Measurements from ENCODE around the gene MSRB1. TPM values are rescaled to one million over a fixed set of nuclear protein-coding genes. Genes with fewer than 3 reads are reported as not detected.

The MSRB1 gene
- total and polyA plus RNA-seq, 2 of the 13 experiments (the other 11 are each of a cell fraction or from before 2014, with no cell fraction given) = 32.1 to 75.4 TPM

GRCh38 chr16:1929578-1930337 lies 13.2 kb downstream of the MSRB1 start (continued):
- TF ChIP-seq PRDM4 (CRISPR knock-in tag; IDR thresholded peaks at IDR 0.05; ENCODE audit: borderline replicate concordance) (no peak), ZNF878 (CRISPR knock-in tag; IDR thresholded peaks at IDR 0.05) (no peak), ZNF629 (CRISPR knock-in tag; conservative IDR thresholded peaks at IDR 0.05) (no peak), ZBTB40 (IDR thresholded peaks at IDR 0.05) (no peak), ZBTB40 (CRISPR knock-in tag; IDR thresholded peaks at IDR 0.05) (0 out of 2 replicates have a peak, but pooled peaks have one; percentile 6), ZNF605 (CRISPR knock-in tag; IDR thresholded peaks at IDR 0.05) (no peak), ARHGAP35 (CRISPR knock-in tag; IDR thresholded peaks at IDR 0.05; ENCODE audit: borderline replicate concordance) (peak; percentile 85), ZNF619 (CRISPR knock-in tag; IDR thresholded peaks at IDR 0.05) (no peak), TP53 (CRISPR knock-in tag; conservative IDR thresholded peaks at IDR 0.05) (no peak), ZNF574 (CRISPR knock-in tag; IDR thresholded peaks at IDR 0.05) (peak; percentile 83), ZNF543 (CRISPR knock-in tag; IDR thresholded peaks at IDR 0.05) (peak; percentile 85; the same call in 1 of the 2 replicates), FOXC1 (CRISPR knock-in tag; IDR thresholded peaks at IDR 0.05; ENCODE audit: borderline replicate concordance) (peak; percentile 72; the same call in 1 of the 2 replicates), ZBTB14 (CRISPR knock-in tag; IDR thresholded peaks at IDR 0.05) (peak; percentile 62)

All from HepG2 (cell line).